ENCODE measurements around the gene EXO5.
"Not testable (repeated sequence)": the region's sequence is repeated elsewhere in the genome, so short reads cannot be mapped to it uniquely, and the experiment has no call there.

The EXO5 gene, protein sequence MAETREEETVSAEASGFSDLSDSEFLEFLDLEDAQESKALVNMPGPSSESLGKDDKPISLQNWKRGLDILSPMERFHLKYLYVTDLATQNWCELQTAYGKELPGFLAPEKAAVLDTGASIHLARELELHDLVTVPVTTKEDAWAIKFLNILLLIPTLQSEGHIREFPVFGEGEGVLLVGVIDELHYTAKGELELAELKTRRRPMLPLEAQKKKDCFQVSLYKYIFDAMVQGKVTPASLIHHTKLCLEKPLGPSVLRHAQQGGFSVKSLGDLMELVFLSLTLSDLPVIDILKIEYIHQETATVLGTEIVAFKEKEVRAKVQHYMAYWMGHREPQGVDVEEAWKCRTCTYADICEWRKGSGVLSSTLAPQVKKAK

DNA sequence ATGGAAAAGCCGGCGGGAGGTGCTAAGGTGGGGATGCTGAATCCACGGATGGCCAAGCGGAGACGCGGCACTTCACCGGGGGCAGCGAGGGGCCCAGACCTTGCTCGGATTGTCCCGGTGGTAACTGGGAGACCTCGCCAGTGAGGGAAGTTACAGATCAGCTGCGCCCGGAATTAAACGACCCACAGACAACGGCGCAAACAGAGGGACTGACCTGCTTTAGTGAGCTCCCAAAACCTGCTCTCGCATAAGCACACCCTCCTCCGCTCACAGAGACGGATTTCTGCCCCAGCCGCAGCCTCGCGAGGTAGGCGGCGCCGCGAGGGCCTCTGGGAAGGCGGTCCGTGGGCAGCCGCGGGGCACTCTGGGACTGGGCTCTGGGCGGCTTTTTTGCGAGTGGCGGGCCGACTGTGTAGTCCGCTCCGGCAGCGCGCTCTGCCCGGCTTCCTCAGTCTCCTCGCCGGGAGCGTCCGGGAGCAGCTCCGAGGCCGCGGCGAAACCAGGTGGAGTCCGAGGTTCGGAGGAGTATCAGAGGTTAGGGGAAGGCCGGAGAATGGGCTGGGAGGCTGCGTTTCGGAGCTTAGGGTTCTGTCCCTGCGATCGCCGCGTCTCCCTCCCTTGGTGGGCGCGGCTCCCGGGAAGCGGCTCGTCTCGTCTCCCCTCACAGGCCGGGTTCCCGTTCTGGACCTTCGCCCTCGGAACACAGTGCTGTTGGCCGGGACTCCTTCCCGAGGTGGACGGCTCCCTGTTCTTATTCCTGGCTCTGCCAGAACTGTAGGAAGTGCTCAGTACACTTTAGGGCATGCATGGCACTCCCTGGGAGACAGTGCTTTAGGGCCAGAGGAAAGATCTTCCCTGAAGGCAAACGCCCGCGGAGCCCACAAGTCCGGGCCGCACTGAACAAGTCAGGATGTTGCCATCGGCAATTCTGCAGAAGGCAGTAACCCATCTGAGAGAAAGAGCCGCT, at the start of gene EXO5:
TSS of gene EXO5 (plus strand) at position 393 of the 967 bp plus-strand sequence. CDS start 5,778 bp downstream, outside the sequence.
- DNase-seq (ENCODE audit: low spot score) = peak; percentile 79

DNA sequence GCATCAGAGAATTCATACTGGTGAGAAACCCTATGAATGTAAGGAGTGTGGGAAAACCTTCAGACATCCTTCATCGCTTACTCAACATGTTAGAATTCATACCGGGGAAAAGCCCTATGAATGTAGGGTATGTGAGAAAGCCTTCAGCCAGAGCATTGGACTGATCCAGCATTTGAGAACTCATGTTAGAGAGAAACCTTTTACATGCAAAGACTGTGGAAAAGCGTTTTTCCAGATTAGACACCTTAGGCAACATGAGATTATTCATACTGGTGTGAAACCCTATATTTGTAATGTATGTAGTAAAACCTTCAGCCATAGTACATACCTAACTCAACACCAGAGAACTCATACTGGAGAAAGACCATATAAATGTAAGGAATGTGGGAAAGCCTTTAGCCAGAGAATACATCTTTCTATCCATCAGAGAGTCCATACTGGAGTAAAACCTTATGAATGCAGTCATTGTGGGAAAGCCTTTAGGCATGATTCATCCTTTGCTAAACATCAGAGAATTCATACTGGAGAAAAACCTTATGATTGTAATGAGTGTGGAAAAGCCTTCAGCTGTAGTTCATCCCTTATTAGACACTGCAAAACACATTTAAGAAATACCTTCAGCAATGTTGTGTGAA, 45.5 kb upstream of the EXO5 start:
- no peak for DNase-seq (ENCODE audit: low spot score)

DNA sequence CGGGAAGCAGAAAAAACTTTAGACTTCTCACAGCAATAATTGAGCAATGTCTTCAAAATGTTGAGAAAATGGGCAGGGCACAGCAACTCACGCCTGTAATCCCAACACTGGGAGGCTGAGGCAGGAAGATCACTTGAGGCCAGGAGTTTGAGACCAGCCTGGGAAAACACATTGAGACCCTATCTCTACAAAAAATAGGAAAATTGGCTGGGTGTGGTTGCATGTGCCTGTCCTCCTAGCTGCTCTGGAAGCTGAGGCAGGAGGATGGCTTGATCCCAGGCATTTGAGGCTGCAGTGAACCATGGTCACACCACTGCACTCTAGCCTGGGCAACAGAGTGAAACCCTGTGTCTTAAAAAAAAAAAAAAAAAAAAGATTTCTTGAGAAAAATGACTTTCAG, 39.2 kb upstream of the EXO5 start:
- no peak for DNase-seq (ENCODE audit: low spot score)

DNA sequence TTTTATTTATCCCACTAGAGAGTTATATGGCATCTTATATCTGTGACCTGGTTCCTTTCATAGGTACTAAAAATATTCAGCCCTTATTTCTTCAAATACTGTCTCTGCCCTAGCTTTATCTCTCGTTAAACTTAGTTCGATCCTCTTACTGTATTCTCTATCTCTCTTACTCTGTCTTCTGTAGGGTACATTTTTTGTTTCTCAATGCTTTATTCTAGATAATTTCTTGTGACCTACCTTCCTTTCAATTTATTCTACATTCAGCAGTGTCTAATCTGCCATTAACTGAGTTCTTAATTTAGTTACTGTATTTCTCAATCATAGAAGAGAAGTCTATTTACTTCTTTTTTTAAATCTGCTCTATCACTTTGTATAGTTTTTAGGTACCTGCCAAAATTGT, 33.3 kb upstream of the EXO5 start:
- no peak for DNase-seq (ENCODE audit: low spot score)

DNA sequence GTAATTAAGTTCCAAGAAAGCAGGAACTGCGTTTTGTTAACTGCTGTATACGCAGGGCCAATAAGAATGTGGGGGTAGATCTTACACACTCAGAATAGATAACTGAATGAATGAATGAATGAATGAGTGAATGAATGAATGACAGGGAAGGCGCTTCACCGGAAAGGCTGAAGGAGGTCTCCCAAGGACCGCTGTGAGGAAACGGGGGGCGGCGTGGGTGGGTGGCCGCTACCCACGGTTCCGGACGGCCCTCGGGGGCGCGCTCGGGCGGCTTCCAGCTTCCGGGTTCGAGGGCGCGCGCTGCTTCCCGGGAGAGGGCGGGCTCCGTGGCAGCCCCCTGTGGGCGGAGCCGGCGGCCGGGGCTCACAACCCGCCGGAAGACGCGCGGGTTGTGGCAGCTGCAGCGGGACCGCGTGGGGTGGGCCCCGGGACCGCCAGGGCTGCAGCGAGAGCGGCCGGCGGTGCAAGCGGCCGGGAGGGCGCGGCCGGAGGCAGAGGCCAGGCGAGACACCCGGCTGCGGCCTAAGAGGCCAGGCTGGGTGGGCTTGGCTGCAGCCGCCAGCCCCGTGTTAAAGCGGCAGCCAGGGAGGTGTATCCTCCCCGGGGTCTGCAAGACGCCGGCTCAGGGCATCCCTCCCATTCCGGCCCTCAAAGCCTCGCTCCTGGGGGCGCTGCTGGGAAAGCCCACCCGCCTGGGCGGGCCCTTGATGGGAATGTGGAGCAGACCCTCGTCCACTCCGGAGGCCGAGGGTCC, 31.5 kb upstream of the EXO5 start, which contains the start of gene ZFP69:
TSS of gene ZFP69 (plus strand) at position 367 of the 754 bp plus-strand sequence. CDS start 2,072 bp downstream, outside the sequence.
- DNase-seq (ENCODE audit: low spot score) = peak; percentile 91

DNA sequence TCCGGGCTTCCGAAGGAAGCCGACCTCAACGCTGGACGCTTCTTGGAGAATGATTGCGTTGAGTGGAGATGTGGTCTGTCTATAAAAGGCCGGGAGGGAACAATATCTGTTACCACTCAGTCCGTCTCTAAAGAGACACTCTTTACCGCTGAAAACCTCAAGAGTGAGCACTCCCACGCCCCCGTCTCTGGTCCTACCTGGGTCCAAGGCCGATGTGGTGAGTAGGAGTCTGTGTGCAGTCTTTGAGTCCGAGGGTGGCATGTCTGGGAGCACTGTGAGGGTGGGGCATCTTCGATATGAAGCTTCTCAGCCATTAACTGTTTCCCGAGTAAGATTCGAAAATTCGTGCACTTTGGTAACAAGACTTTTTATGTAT, 30.9 kb upstream of the EXO5 start:
- DNase-seq (ENCODE audit: low spot score) = no peak

DNA sequence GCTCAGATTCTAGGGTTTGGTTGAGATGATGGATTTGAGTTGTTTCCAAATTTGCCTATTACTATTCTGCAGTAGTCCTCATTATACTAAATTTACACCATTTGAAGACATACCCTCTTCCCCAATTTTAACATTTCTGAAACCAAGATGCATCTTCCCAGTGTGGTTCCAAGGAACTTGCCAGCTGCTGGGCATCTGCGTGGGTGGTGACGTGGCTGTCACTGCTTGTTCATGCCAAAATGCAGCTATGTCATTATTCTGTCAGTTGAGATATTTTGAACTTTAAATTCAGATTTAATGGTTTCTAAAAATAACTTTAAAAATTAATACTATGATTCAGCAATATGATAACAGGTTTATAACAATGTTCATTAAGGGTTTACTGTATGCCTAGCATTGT, 30.3 kb upstream of the EXO5 start:
- DNase-seq (ENCODE audit: low spot score) = no peak

DNA sequence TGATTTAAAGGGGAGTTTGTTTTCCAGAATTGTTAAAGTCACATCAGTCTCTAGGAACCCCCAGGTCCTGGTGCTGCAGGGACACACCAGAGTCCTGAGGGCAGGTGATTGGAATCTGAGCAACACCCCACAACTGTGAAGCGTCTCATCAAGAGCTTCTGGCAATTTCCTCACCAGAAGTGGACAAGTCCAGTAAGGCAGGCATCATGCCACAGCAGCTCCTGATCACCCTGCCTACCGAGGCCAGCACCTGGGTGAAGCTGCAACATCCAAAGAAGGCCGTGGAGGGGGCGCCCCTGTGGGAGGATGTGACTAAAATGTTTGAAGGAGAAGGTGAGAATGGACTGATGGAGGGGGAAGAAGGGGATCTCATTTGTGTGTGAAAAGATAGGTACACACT, 29.4 kb upstream of the EXO5 start:
- DNase-seq (ENCODE audit: low spot score) = no peak

DNA sequence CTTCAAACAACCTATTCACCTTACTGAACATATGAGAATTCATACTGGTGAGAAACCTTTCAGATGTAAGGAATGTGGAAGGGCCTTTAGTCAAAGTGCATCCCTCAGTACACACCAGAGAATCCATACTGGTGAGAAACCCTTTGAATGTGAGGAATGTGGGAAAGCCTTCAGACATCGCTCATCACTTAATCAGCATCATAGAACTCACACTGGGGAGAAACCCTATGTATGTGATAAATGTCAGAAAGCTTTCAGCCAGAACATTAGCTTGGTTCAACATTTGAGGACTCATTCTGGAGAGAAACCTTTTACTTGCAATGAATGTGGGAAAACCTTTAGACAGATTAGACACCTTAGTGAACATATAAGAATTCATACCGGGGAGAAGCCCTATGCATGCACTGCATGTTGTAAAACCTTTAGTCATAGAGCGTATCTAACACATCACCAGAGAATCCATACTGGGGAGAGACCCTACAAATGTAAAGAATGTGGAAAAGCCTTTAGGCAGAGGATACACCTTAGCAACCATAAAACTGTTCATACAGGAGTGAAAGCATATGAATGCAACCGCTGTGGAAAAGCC, 13.2 kb upstream of the EXO5 start:
- no peak for DNase-seq (ENCODE audit: low spot score)

DNA sequence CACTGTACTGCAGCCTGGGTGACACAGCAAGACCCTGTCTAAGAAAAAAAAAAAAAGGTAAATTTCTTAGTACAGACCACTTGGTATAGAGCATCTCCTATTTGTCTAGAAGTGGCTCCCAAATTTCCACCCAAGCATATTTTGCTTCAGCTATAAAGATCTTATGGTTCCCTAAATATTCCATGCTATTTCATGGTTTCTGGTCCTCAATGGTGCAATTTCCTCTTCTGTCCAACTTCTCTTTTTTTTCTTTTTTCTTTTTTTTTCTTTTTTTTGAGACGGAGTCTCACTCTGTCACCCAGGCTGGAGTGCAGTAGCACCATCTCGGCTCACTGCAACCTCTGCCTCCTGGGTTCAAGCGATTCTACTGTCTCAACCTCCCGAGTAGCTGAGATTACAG, 5.9 kb upstream of the EXO5 start:
- not testable (repeated sequence) for DNase-seq (ENCODE audit: low spot score)

DNA sequence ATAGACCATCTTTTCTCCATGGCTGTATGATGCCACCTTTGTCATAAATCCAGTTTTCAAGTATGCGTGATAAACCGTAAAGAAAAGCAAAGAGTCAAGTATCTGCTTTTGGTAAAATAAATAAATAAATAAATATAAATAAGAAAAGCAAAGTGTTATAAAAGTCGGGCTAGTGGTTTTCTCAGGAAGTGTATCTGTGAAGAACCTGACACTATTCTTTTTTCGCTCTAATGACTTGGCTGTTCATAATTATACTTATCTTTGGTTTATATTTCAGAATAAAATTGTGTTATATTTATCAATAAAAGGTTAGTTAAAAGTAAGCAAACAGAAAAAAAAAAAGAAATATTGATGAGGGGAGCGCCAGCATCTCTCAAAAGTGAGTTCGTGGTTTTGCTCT, 594 bp upstream of the EXO5 start:
- DNase-seq (ENCODE audit: low spot score) = no peak

DNA sequence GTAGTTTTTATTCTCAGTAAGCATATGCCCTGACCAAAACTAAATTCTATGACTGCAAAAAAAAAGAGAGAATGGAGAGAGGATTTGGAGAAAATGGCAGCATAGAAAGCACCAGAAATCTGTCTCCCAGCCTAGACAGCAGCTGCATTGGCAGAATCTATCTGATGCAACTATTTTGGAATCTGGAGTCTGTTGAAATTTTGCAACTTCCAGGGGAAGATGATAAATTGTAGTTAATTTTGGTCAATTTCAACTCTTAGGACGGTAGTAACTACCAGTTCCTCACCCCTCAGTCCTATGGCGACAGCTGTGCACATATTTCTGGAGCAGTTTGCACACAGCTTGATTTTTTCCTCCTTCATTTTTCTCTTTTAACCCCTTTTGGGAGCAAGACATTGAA, 10.9 kb downstream of the EXO5 start:
- no peak for DNase-seq (ENCODE audit: low spot score)

DNA sequence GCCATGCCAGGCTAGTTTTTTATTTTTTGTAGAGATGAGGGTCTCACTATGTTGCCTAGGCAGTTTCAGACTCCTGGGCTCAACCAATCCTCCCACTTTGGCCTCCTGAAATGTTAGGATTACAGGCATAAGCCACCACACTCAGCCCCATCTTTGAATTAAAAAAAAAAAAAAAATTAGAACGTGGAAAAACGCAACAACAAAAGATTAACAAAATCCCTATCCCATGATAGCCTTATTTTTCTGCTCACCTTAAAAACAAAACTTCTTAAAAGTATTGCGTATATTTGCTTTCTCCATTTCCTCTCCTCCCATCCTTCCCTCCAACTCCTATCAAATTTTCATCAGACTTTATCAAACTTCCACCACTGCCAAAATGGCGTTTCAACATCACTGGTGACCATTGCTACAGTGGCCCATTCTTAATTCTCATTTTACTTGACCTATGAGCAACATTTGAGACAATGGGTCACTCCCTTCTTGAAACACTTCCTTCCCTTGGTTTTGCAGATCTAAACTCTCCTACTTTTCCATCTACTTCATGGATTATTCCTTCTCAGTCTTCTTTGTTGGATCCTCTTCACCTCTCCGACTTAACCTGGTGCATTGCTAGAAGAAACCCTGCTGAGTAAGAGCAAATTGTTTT, 22.3 kb downstream of the EXO5 start:
- DNase-seq (ENCODE audit: low spot score) = peak; percentile 8

DNA sequence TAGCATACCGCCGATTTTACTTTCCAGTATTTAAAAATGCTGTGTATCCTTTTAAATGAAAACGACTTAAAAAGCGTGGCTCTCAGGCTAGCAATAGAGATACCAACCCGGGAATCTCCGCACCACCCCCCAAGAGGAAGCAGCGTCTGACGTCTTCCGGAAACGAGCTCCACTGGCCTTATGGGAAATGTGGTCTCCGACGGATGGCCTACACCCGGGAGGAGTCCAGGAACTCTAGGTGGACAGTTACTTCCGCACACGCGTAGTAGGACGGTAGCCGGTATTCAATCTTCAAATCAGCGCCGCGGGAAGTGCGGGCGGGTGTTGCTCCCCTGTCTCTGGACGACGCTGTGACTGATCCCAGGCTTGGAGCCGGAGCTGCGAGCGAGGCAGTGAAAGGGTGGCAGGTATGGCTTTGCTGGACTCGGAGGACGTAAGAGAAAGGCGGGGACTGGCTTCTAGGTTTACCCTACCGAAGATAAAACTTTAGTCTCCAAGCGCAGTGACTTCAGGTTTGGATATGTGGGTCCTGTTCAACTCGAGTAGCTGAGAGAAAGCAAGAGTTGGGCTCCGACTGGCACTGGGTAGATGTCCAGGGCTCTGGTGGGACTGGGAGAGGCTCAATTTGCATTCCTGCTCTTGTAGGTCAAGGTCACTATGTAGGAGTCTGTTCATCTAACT, 23.0 kb downstream of the EXO5 start, which contains the start of gene ZNF684:
TSS of gene ZNF684 (plus strand) at position 257 of the 681 bp plus-strand sequence. CDS start 1,530 bp downstream, outside the sequence.
- peak; percentile 89 for DNase-seq (ENCODE audit: low spot score)

DNA sequence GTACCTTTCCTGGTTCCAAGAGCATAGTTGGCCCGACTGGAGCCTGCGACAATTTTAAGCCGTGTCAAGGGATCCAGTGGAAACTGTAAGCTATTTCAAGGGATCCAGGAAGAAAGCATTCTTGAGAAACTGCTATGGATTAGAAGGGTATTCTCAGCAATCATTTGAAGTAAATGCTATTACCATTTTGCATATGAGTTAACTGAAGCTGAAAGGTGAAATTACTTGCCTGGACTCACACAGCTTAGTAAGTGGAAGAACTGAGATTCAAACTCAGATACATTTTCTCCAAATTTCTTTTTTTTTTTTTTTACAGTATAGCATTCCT, 23.5 kb downstream of the EXO5 start:
- DNase-seq (ENCODE audit: low spot score) = peak; percentile 9

DNA sequence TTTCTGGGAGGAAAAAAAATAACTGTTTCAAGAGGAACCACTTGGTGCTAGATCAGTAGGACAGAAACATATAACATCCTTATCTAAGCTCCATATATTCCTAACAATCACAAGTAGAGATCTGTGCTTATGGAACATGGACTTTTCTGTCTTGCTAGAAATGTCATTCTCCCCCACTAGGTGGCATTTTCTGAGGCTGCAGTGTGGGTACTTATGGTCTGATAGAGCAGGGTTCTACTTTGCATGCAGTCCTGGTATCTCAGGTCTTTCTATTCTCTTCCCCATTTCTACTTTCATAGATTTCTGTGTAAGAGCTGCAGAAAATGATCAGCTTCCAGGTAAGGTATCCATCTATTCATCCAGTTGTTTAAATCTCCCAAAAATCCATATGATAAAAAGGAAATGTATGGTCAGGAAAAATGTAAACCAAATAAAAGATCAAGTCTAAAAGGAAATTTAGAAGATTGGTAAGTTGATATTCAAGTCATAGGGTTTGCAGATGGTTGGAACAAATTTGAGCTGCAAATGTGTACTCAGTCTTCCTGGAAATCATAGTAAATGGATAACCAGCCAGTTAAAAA, 24.4 kb downstream of the EXO5 start:
- peak; percentile 77 for DNase-seq (ENCODE audit: low spot score)

DNA sequence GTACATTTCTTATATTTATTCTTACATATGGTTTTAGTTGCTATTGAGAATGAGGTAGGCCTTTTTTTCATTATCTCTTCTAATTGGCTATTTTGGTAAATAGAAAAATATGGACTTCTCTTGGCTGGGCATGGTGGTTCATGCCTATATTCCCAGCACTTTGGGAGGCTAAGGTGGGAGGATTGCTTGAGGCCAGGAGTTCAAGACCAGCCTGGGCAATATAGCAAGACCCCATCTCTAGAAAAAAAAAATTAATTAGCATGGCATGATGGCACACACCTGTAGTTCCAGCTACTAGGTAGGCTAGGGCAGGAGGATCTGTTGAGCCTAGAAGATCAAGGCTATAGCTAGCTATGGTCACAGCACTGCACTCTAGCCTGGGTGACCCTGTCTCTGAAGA, 26.0 kb downstream of the EXO5 start:
- no peak for DNase-seq (ENCODE audit: low spot score)

DNA sequence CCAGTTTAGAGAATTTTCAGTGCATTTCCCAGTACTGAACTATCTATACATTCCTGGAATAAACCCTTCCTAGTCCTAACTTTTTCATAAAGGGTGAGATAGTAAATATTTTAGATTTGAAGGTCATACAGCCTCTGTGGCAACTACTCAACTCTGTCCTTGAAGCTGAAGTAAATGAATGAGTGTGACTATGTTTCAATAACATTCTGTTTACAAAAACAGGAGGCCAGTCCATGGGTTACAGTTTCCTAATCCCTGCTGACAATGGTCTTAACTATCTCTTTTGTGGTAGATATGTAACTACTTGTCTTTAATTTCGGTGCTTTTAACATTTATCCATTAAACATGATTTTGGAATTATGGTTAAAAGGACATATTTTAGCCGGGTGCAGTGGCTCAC, 27.2 kb downstream of the EXO5 start:
- DNase-seq (ENCODE audit: low spot score) = no peak

DNA sequence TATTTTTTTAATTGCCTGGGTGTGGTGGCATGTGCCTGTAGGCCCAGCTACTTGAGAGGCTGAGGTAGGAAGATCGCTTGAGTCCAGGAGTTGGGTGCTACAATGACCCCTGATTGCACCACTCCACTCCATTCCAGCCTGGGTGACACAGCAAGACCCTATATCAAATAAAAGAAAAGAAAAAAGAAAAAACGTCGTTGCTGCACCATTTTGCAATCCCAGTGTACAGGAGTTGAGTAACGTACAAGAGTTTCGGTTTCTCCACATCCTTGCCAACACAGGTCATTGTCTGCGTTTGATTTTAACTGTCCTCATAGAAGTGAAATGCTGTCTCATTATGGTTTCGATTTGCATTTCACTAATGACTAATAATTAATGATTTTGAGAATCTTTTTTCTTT, 30.8 kb downstream of the EXO5 start:
- no peak for DNase-seq (ENCODE audit: low spot score)

DNA sequence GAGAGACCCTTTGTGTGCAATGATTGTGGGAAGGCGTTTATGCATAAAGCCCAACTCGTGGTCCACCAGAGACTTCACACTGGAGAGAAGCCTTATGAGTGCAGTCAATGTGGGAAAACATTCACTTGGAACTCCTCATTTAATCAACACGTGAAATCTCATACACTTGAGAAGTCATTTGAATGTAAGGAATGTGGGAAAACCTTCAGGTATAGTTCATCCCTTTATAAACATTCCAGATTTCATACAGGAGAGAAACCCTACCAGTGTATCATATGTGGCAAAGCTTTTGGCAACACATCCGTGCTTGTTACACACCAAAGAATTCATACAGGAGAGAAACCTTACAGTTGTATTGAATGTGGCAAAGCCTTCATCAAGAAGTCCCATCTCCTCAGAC, 38.4 kb downstream of the EXO5 start:
- DNase-seq (ENCODE audit: low spot score) = no peak
